Measurements from ENCODE around the gene ACTN1. TPM values are rescaled to one million over a fixed set of nuclear protein-coding genes. Genes with fewer than 3 reads are reported as not detected.

The ACTN1 gene
- total RNA-seq, 2 donors from 2014 or later = 106 to 185 TPM

GRCh38 chr14:68840454-68840853 is 138.6 kb downstream of the ACTN1 start:
- Histone ChIP-seq H3K27ac (no peak overlapping the region), H3K9ac (ENCODE audit: low read depth in 2 of 2, low read length in 2 of 2) (no peak overlapping the region), H3K9me3 (no peaks in the 10 kb centered on the region), H3K36me3 (no peaks in the 10 kb centered on the region), H3K27me3 (no peaks in the 10 kb centered on the region), H3K4me1 (no peaks in the 10 kb centered on the region), H3K4me3 (no peak overlapping the region)
- intact Hi-C loops (cut with DNase I) = loop anchor here (5.0 kb wide), 2 partner anchors 908 to 958 kb away; no protein-coding TSS in a partner anchor
- DNase-seq = no peak
- TF ChIP-seq CTCF (IDR thresholded peaks at IDR 0.05) = no peak

GRCh38 chr14:68836082-68836481 is 143.0 kb downstream of the ACTN1 start:
- H3K27me3 ChIP-seq = no peaks in the 10 kb centered on the region
- H3K4me1 ChIP-seq = no peaks in the 10 kb centered on the region
- no peak for DNase-seq
- no peak overlapping the region for H3K9ac ChIP-seq (ENCODE audit: low read depth in 2 of 2, low read length in 2 of 2)
- H3K27ac ChIP-seq = no peak overlapping the region
- H3K9me3 ChIP-seq = no peaks in the 10 kb centered on the region
- H3K4me3 ChIP-seq = no peak overlapping the region
- H3K36me3 ChIP-seq = no peaks in the 10 kb centered on the region
- no peak for TF ChIP-seq CTCF (IDR thresholded peaks at IDR 0.05)
- intact Hi-C loops (cut with DNase I) = no loop called here

GRCh38 chr14:68834816-68835215 is 144.3 kb downstream of the ACTN1 start:
- no peaks in the 10 kb centered on the region for H3K9me3 ChIP-seq
- intact Hi-C loops (cut with DNase I) = no loop called here
- no peak overlapping the region for H3K4me3 ChIP-seq
- no peak overlapping the region for H3K27ac ChIP-seq
- no peaks in the 10 kb centered on the region for H3K36me3 ChIP-seq
- DNase-seq = no peak
- no peak overlapping the region for H3K9ac ChIP-seq (ENCODE audit: low read depth in 2 of 2, low read length in 2 of 2)
- no peaks in the 10 kb centered on the region for H3K27me3 ChIP-seq
- no peak for TF ChIP-seq CTCF (IDR thresholded peaks at IDR 0.05)
- H3K4me1 ChIP-seq = no peaks in the 10 kb centered on the region

- no peak overlapping the region for H3K9ac ChIP-seq (ENCODE audit: low read depth in 2 of 2, low read length in 2 of 2)
- H3K4me1 ChIP-seq = no peaks in the 10 kb centered on the region
- no peaks in the 10 kb centered on the region for H3K27me3 ChIP-seq
- TF ChIP-seq CTCF (IDR thresholded peaks at IDR 0.05) = no peak
- intact Hi-C loops (cut with DNase I) = loop anchor here (10.0 kb wide), 1 partner anchor 994 kb away; no protein-coding TSS in a partner anchor
- H3K36me3 ChIP-seq = no peaks in the 10 kb centered on the region
- DNase-seq = no peak
- H3K27ac ChIP-seq = no peak overlapping the region
- no peaks in the 10 kb centered on the region for H3K9me3 ChIP-seq
- H3K4me3 ChIP-seq = no peak overlapping the region
Measured at GRCh38 chr14:68828698-68829097, 150.4 kb downstream of the ACTN1 start.

GRCh38 chr14:68825729-68826128 is 153.4 kb downstream of the ACTN1 start:
- TF ChIP-seq CTCF (IDR thresholded peaks at IDR 0.05) = no peak
- intact Hi-C loops (cut with DNase I) = loop anchor here (10.0 kb wide), 1 partner anchor 991 kb away; no protein-coding TSS in a partner anchor
- no peak overlapping the region for H3K9ac ChIP-seq (ENCODE audit: low read depth in 2 of 2, low read length in 2 of 2)

More at GRCh38 chr14:68825729-68826128, 153.4 kb downstream of the ACTN1 start:
- Histone ChIP-seq H3K36me3 (no peaks in the 10 kb centered on the region), H3K27ac (no peak overlapping the region), H3K27me3 (no peaks in the 10 kb centered on the region), H3K4me1 (no peaks in the 10 kb centered on the region), H3K4me3 (no peak overlapping the region), H3K9me3 (no peaks in the 10 kb centered on the region)
- DNase-seq = no peak
